Endothelial cell of umbilical vein (primary cell): ENCODE measurements around the gene ZMIZ1. TPM values are rescaled to one million over a fixed set of nuclear protein-coding genes. Genes with fewer than 3 reads are reported as not detected.

Experiments
- BruUV-seq: library from RNA; stranded (reverse); fragments of 400-500 nt; replicated peaks from 2 replicates; lab custom pipeline; 2021; lab: Mats Ljungman, UMichigan
- CTCF ChIA-PET: fragments of 300-600, 350-600 bp; sonication (Branson Sonifier 250); formaldehyde crosslinking; loops from one replicate; lab custom pipeline; 2021; ENCODE audit warnings: antibody characterized with exemption, inconsistent platforms; lab: Charles Lee
- POLR2A ChIA-PET: fragments of 300-600, 350-600 bp; sonication (Branson Sonifier 250); formaldehyde crosslinking; loops from one replicate; lab custom pipeline; 2021; ENCODE audit warnings: antibody characterized with exemption, inconsistent platforms; lab: Charles Lee
- DNase-seq: peaks from one replicate; pipeline ENCODE4 v3.0.0-alpha.2; 2011; ENCODE audit warnings: low read depth, low spot score
- FAIRE-seq: peaks from 2 replicates; lab custom pipeline; 2011; peaks lifted over from hg19 to GRCh38; lab: Jason Lieb, UNC
- H2AFZ ChIP-seq: 2 replicates; pipeline ENCODE4 v1.6.0; 2012; ENCODE audit warnings: low read depth, low read length, control low read depth, inconsistent platforms
- H3K27ac ChIP-seq: 2 replicates; pipeline ENCODE4 v1.5.1; 2011; ENCODE audit warnings: low read depth, mild to moderate bottlenecking, control low read depth, low read length, moderate library complexity; ENCODE audit not compliant: insufficient read depth
- H3K27me3 ChIP-seq, 2 experiments: 2 replicates each; pipeline versions ENCODE4 v1.6.0 to v1.6.1; 2011; ENCODE audit warnings: low read length in 2 of 2, mixed read lengths in 1 of 2; ENCODE audit not compliant: control insufficient read depth in 2 of 2, insufficient read depth in 2 of 2
- H3K36me3 ChIP-seq, 2 experiments: 2 replicates in 1 of 2; 3 replicates in 1 of 2; pipeline ENCODE4 v1.5.1; 2011; ENCODE audit warnings: low read length in 2 of 2, mild to moderate bottlenecking in 1 of 2, moderate library complexity in 1 of 2; ENCODE audit not compliant: control insufficient read depth in 2 of 2, insufficient read depth in 2 of 2; ENCODE audit errors: extremely low read depth in 1 of 2
- H3K4me1 ChIP-seq: 3 replicates; pipeline ENCODE4 v1.5.1; 2011; ENCODE audit warnings: mild to moderate bottlenecking, low read length; ENCODE audit not compliant: control insufficient read depth, insufficient read depth; ENCODE audit errors: extremely low read depth
- H3K4me2 ChIP-seq: 2 replicates; pipeline ENCODE4 v1.6.1; 2011; ENCODE audit warnings: low read length, control low read depth, mixed read lengths; ENCODE audit not compliant: insufficient read depth
- H3K4me3 ChIP-seq, 3 experiments: fragments of 200-600 bp in 1 of 3; sonication (generic), shearing (Covaris generic) in 1 of 3; replicated peaks in 1 of 3; 2 replicates each; pipeline ENCODE4 v1.5.1; 2011 to 2016; ENCODE audit warnings: control low read depth in 3 of 3, low read length in 3 of 3, mild to moderate bottlenecking in 2 of 3, inconsistent platforms in 1 of 3, low read depth in 1 of 3, moderate library complexity in 1 of 3; ENCODE audit not compliant: insufficient read depth in 1 of 3
- H3K79me2 ChIP-seq: 2 replicates; pipeline ENCODE4 v1.6.0; 2012; ENCODE audit warnings: low read length, inconsistent platforms; ENCODE audit not compliant: control insufficient read depth, insufficient read depth
- H3K9ac ChIP-seq: replicated peaks from 2 replicates; pipeline ENCODE3; 2011; ENCODE audit warnings: low read length, control low read depth; ENCODE audit not compliant: insufficient read depth; ENCODE audit errors: extremely low read depth
- H3K9me1 ChIP-seq: replicated peaks from 3 replicates; pipeline ENCODE4 v1.6.0; 2011; ENCODE audit warnings: mild to moderate bottlenecking, low read length; ENCODE audit not compliant: control insufficient read depth, insufficient read depth; ENCODE audit errors: extremely low read depth
- H3K9me3 ChIP-seq: replicated peaks from 2 replicates; pipeline ENCODE4 v1.5.1; 2012; ENCODE audit warnings: low read length, inconsistent platforms; ENCODE audit not compliant: control insufficient read depth, insufficient read depth
- H4K20me1 ChIP-seq: replicated peaks from 2 replicates; pipeline ENCODE3; 2011; ENCODE audit warnings: mild to moderate bottlenecking, low read length; ENCODE audit not compliant: control insufficient read depth, insufficient read depth; ENCODE audit errors: extremely low read depth
- CTCF ChIP-seq, 2 donors: IDR thresholded peaks; 1 replicate in 1 of 2; 2 replicates in 1 of 2; pipeline ENCODE4 v1.5.1; 2011; ENCODE audit warnings: low read length in 2 of 2, mild to moderate bottlenecking in 2 of 2, moderate library complexity in 2 of 2, control low read depth in 1 of 2, inconsistent platforms in 1 of 2, low read depth in 1 of 2; ENCODE audit not compliant: insufficient read depth in 1 of 2; ENCODE audit errors: extremely low read depth in 1 of 2
- EZH2 ChIP-seq: IDR thresholded peaks from 2 replicates; pipeline ENCODE4 v1.6.1; 2012; ENCODE audit warnings: borderline replicate concordance, low read depth, mild to moderate bottlenecking, moderate library complexity, low read length, inconsistent platforms; ENCODE audit not compliant: severe bottlenecking
- FOS ChIP-seq: IDR thresholded peaks from 2 replicates; pipeline ENCODE4 v1.6.1; 2011; ENCODE audit warnings: mild to moderate bottlenecking, low read length, moderate library complexity, borderline replicate concordance; ENCODE audit not compliant: insufficient read depth
- GATA2 ChIP-seq: IDR thresholded peaks from 2 replicates; pipeline ENCODE4 v1.7.0; 2011; ENCODE audit warnings: low read depth, mild to moderate bottlenecking, moderate library complexity, mixed read lengths, low read length; ENCODE audit not compliant: insufficient read length, insufficient read depth
- JUN ChIP-seq: IDR thresholded peaks from 2 replicates; pipeline ENCODE4 v1.6.1; 2011; ENCODE audit warnings: borderline replicate concordance, low read depth; ENCODE audit not compliant: insufficient read length, insufficient read depth
- MAX ChIP-seq: IDR thresholded peaks from 2 replicates; pipeline ENCODE4 v1.6.1; 2011; ENCODE audit not compliant: insufficient read depth, insufficient read length
- MYC ChIP-seq: IDR thresholded peaks from one replicate; pipeline ENCODE4 v1.6.1; 2011; ENCODE audit warnings: mild to moderate bottlenecking, low read depth, low read length
- POLR2A ChIP-seq: IDR thresholded peaks from 2 replicates; pipeline ENCODE4 v1.6.1; 2012; ENCODE audit warnings: low read depth, mild to moderate bottlenecking, control low read depth, low read length
- POLR2AphosphoS5 ChIP-seq: IDR thresholded peaks from 2 replicates; pipeline ENCODE4 v1.6.1; 2012; ENCODE audit warnings: low read depth, mild to moderate bottlenecking, control low read depth, low read length, moderate library complexity; ENCODE audit not compliant: insufficient read depth
- dilution Hi-C: fragments of 300-500 bp; cut with MboI; formaldehyde crosslinking; loops from one replicate; pipeline ENCODE4 v1.15.0; 2019; ENCODE audit warnings: low sequenced_read_pairs; ENCODE audit not compliant: extremely low pct_ligation_motif_present
- intact Hi-C: fragments of 100-400 bp; cut with micrococcal nuclease; formaldehyde crosslinking; loops from one replicate; pipeline ENCODE4 v1.10.0; 2022
- polyA plus RNA-seq, 4 experiments: library from polyadenylated mRNA; depleted of rRNA in 3 of 4; stranded (reverse) in 3 of 4; unstranded in 1 of 4; fragments of >200 nt; gene quantifications; 2 replicates each; pipeline versions ENCODE4 v1.2.1 to v1.2.3, GENCODE V29; 2011 to 2012; ENCODE audit warnings: missing spikeins in 1 of 4
- total RNA-seq: library from RNA; stranded (reverse); gene quantifications from 2 replicates; pipeline ENCODE4 v1.2.3, GENCODE V29; 2021

Gene ZMIZ1
- total and polyA plus RNA-seq, 2 donors (not counting 3 experiments of a cell fraction or from before 2014, with no cell fraction given), result 12.5 to 46.7 TPM

- dilution Hi-C loops, result no loop called here
- BruUV-seq, result no TSS peak
- Histone ChIP-seq H3K9ac (no peak overlapping the region), H3K9me1 (no peaks in the 10 kb centered on the region), H2AFZ (no peak overlapping the region), H3K27me3 (peaks cover 0 to 8% of the 10 kb centered on the region in 2 experiments), H3K4me2 (no peak overlapping the region), H3K27ac (no peak overlapping the region), H3K36me3 (no peaks in the 10 kb centered on the region), H3K4me1 (no peaks in the 10 kb centered on the region), H3K79me2 (no peaks in the 10 kb centered on the region), H4K20me1 (no peaks in the 10 kb centered on the region), H3K4me3 (no peak overlapping the region), H3K9me3 (no peaks in the 10 kb centered on the region)
- FAIRE-seq, result no peak
- ChIA-PET CTCF (no interaction called here), POLR2A (no interaction called here)
- no peak for DNase-seq
- intact Hi-C loops, result no loop called here
- TF ChIP-seq JUN (no peak), FOS (no peak), MAX (no peak), POLR2A (no peak)
Observed at GRCh38 chr10:79026806-79027146, 42.0 kb upstream of the ZMIZ1 start.

- ChIA-PET CTCF (interaction anchor here (1.2 to 1.3 kb wide), 3 partner anchors 13 to 25 kb away, joined by 3 to 5 read pairs (median 3); no protein-coding TSS in a partner anchor), POLR2A (no interaction called here)
- no peak for FAIRE-seq
- Histone ChIP-seq H3K9me1 (no peaks in the 10 kb centered on the region), H3K27me3 (peaks cover 0 to 9% of the 10 kb centered on the region in 2 experiments), H2AFZ (no peak overlapping the region), H3K4me1 (no peaks in the 10 kb centered on the region), H3K79me2 (no peaks in the 10 kb centered on the region), H4K20me1 (no peaks in the 10 kb centered on the region), H3K4me2 (no peak overlapping the region), H3K4me3 (no peak overlapping the region), H3K9me3 (no peaks in the 10 kb centered on the region), H3K27ac (no peak overlapping the region), H3K9ac (no peak overlapping the region), H3K36me3 (no peaks in the 10 kb centered on the region)
- no peak for DNase-seq
- BruUV-seq, result no TSS peak
- intact Hi-C loops, result no loop called here
- dilution Hi-C loops, result no loop called here
- no peak for TF ChIP-seq EZH2
- TF ChIP-seq FOS, result no peak
- no peak for TF ChIP-seq POLR2A
- no peak for TF ChIP-seq MYC
- no peak for TF ChIP-seq POLR2AphosphoS5
- no peak for TF ChIP-seq GATA2
- no peak for TF ChIP-seq JUN
- no peak for TF ChIP-seq CTCF (IDR thresholded peaks at IDR 0.05; ENCODE audit: extremely low read depth in 1 of 2, insufficient read depth in 1 of 2, low read depth in 1 of 2, low read length in 2 of 2)
- TF ChIP-seq MAX, result no peak
Observed at GRCh38 chr10:79027147-79028055, 41.4 kb upstream of the ZMIZ1 start.
